Endometrial microvascular endothelial cells (primary cell): Measurements from ENCODE around the gene PAIP2B. TPM values are rescaled to one million over a fixed set of nuclear protein-coding genes. Genes with fewer than 3 reads are reported as not detected.
"Not testable (repeated sequence)": the region's sequence is repeated elsewhere in the genome, so short reads cannot be mapped to it uniquely, and the experiment has no call there.

Experiments
- in situ Hi-C: cut with HindIII; loops from 2 replicates; pipeline ENCODE4 v1.10.0; 2017; ENCODE audit warnings: low sequenced_read_pairs, low pct_unique_long_range_greater_than_20kb; ENCODE audit errors: inconsistent ontology term
- total RNA-seq: library from RNA; depleted of rRNA; stranded (reverse); fragments of >200 nt; gene quantifications from one replicate; pipeline ENCODE4 v1.2.3, GENCODE V29; 2015; ENCODE audit errors: inconsistent ontology term

The PAIP2B gene
- total RNA-seq, 1 donor from 2014 or later = 1.1 TPM

DNA sequence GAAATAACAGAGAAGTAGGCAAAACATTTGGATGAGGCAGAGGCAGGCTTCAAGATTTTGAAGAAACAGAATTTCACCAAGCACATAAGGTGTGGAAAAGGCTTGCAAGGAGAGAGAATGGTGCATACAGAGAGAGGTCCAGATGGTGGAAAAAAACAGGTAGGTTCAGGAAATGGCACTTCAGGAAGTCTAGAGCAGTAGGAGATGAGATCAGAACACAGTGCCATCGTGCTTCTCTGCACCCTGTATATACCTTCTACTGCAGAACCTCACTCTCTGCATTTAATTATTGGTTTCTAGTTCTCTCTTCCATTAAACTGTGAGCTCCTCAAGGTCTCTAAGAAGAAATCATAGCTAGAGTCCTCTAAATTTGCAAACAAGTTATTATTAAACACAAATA lies 2.4 kb downstream of the PAIP2B start:
- in situ Hi-C loops = no loop called here

DNA sequence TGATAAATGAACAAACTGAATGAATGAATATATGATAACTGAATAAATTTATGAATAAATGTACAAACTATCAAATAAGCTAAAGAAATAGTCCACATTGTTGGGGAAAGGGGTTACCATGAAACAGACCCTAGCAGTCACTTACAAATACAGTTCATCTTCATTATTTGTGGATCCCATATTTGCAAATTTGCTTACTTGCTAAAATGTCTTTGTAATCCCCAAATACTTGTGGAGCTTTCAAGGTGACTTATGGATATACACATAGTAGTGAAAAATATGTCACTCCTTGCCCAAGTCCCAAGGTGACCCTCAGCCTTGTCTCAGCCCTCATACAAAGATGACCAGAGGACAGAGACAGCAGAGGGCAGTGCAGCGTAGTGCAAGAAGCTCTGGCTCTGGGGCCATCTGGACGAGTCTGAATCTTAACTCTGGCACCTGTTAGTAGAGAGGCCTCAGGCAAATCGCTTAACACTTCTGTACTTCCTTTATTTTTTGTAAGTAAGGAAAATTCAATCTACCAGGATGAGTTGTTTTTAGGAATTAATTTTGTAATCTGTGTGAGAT lies 3.1 kb downstream of the PAIP2B start:
- in situ Hi-C loops = no loop called here

DNA sequence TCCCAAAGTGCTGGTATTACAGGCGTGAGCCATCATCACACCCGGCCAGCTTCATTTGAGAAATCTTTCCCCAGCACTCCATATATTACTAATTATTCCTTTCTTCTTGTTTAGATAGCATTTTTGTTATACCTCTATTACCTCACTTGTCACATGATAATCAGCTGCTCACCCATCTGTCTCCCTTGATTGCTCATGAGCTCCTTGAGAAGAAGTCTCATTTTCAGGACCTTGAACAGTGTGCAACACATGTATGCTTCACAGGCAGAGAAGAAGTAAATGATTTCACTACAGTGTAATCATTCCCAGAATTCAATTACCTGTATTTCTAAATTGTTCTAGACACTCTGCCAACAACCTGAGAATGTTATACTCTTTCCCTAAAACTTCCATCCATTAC lies 6.2 kb downstream of the PAIP2B start:
- in situ Hi-C loops = no loop called here

DNA sequence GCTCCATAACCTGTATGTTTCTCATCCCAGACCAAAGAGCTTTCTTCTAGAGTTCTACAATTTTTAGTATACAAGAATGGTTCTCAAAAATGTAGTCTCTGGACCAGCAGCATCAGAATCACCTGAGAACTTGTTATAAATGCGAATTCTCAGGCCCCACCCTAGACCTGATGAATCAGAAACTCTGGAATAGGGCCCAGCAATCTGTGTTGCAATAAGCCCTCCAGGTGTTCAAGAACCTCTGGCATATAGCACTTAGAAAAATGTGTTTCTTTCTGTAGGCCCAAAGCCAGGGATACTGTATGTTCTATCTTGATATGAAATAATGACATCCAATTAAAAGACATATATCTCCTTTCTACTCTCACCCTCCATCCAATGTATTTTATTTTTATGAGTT lies 10.4 kb downstream of the PAIP2B start:
- in situ Hi-C loops = no loop called here

DNA sequence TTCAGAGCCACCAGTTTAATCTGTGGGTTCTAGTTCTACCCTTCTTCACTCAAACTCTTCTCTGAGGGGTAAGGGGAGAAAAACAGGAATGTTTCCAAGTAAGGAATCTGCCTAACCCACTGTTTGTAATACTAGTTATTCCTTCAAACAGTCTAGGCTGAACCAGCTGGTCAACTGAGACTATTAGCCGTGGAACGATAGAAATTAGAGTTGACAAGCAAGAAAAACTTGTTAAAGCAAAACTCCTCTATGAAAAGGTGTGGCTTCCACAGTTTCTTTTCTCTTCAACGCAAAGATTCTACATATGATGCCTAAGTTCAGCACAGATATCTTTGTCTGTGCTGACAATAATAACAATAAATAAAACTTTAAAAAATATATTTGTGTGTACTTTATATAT lies 11.5 kb downstream of the PAIP2B start:
- in situ Hi-C loops = no loop called here

DNA sequence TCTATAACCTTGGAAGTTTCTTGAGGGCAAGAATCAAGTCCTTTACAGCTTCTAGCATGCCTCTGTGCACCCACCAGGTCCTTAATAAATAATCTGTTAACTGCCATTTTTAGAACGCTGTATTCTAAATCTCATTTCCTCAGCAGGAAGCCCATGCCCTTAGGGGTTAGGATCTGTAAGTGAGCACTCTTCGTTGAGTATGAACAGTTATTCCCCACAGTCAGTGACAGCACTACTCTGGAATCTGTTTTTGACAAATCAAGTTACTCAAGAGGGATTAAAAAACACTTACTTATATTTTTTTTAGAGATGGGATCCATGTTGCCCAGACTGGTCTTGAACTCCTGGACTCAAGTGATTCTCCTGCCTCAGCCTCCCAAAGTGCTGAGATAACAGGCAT lies 14.6 kb downstream of the PAIP2B start:
- in situ Hi-C loops = no loop called here

DNA sequence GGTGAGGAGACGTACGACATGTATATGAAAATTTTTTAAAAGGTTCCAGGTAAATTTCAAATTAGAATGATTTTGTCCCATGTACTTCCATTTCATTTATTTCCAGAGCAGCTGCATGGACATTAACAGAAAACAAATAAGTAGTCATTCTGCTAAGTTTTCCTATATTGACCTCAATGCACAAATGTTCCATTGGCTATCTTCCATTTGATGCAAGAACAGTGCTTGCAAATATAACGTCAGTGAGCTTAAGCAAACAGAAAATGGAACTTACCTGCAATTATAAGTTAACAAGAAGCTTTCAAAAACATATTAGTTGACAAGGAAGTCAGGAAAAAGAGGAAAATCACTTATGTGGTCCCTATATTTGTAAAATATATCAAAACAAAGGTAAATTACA lies 16.6 kb downstream of the PAIP2B start:
- in situ Hi-C loops = no loop called here

DNA sequence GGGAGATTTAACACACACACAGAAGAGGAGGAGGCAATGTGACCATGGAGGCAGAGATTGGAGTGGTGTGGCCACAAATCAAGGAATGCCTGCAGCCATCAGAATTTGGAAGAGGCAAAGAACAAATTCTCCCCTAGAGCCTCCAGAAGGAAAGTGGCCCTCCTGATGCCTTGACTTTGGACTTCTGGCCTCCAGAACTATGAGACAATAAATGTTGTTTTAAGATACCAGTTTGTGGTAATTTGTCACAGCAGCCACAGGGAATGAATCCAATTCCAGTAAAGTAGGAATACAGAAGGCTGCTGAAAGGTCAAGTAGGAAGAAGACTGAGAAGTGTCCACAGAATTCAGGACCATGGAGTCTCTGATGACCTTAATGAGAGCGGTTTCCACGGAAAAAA lies 18.1 kb downstream of the PAIP2B start:
- in situ Hi-C loops = no loop called here

DNA sequence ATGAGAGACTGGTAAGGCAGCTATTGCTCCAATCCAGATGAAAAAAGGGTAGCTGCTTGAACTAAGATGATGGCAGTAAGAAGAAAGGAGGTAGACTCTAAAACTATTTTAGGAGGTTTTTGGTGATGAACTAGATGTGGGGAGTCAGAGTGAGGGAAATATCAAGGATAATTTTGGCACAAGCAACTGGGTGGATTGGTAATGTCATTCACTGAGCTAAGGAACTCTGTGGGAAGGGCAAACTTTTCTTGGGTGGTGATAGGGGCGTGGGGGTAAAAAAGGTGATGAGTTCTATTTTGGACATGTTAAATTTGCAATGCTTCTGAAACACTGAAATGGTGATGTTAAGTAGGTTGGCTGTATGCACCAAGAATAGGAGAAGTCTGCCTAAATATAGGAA lies 19.3 kb downstream of the PAIP2B start:
- in situ Hi-C loops = no loop called here

DNA sequence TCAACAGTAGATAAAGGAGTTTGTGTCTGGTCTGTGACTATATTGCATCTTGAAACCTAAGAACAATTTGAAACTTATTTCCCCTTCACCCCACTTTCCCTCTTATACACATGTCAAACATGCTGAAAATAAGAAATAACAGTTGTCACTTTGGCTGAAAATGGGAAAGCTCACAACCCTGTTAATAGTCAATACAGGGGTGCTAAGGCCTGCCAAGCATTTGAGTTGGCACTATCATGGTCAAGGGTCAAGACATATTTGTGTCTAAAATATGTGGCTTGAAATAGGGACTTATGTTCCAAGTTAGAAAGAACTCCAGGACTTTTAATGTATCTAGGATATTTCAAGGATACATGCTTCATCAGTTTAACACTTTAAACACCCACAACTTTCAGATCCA lies 20.6 kb downstream of the PAIP2B start:
- in situ Hi-C loops = no loop called here

DNA sequence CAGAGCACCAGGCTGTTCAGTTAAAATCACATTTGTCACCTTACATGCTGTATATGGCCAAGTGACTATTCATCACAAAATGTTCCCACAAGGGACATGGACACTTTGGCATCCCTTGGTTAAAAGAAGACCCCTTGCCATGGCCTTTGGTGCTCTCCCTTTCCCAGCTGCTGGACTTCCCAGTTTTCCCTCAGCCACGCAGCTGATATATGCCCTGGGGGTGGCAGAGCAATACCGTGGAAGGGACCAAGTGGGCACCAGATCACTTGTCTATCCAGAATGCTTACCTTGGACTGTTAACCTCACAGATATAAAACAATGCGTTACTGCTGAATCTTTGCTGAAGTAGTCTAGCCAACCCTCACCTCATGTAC lies 35.3 kb downstream of the PAIP2B start:
- in situ Hi-C loops = no loop called here

DNA sequence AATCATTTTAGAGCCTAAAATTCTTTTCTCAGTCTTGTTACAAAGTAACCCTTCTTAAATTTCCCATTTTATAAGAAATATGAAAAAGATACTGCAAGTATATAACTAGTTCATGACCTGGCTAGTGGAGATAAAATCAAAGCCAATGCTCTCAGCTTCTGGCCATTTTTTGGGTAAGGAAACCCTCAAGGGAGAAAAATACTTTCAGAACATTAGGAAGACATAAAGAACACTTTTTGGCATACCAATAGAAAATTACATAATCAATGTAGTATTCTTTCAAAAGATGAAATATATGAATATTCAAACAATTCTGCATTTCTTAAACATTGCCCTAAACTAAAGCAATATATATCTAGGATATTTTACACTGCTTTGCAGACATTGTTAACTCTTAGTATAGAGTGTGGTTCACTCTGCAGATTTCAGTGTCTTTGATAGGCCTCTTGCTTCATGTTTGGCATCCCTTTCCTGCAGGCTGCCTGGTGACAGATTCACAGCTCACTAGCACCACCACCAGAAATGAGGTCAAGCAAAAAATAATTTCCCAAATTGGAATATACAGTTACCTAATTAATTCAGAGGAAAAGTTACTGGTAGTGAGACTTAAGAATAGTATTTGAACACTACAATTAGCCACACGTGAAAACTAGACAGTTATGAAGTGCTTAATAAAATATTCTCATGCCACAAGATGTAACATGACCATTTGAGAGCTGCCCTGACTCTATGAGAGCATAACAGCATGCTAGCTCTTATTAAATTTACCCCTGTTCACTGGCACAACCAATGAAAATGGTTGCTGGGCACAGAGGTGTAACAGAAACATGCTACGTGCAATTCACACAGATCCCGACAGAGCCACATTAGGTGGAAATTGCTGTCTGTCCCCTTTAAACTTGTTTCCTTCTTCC lies 36.0 kb downstream of the PAIP2B start:
- in situ Hi-C loops = no loop called here

DNA sequence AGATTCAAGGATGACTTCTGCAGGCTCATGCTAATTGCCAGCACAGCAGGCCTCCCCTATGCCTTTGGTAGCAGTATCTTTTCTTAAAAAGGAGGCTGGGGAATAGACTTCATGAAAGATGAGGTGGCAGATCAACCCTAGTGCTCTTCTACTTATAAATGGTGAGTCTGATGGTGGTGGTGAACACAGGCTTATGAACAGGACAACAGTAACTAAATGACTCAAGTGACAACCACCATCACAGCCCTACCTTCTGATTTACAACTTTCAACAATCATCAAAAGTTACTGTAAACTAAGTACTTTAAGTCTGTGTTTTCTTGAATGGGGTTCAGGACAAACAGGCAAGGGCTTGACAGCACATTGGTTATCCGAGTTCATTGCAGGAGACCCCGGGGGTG lies 39.3 kb downstream of the PAIP2B start:
- in situ Hi-C loops = no loop called here

DNA sequence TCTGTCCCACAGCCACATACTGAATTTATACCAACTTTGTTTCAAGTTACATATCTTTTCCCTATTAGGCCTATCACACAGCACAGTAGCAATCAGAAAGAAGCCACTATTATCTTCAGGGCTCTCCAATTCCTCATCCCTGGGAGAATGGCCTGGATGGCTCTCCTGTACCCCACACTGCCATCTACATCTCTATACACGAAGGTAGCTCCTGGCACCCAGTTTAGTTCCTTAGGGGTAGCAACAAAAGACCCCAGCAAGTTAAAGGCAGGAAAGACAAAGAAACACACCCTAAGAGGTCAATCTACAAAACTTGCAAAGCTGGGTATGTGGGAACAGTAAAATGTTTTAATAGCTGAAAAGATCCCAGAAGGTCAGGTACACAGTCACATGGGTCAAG lies 39.9 kb downstream of the PAIP2B start:
- in situ Hi-C loops = no loop called here

DNA sequence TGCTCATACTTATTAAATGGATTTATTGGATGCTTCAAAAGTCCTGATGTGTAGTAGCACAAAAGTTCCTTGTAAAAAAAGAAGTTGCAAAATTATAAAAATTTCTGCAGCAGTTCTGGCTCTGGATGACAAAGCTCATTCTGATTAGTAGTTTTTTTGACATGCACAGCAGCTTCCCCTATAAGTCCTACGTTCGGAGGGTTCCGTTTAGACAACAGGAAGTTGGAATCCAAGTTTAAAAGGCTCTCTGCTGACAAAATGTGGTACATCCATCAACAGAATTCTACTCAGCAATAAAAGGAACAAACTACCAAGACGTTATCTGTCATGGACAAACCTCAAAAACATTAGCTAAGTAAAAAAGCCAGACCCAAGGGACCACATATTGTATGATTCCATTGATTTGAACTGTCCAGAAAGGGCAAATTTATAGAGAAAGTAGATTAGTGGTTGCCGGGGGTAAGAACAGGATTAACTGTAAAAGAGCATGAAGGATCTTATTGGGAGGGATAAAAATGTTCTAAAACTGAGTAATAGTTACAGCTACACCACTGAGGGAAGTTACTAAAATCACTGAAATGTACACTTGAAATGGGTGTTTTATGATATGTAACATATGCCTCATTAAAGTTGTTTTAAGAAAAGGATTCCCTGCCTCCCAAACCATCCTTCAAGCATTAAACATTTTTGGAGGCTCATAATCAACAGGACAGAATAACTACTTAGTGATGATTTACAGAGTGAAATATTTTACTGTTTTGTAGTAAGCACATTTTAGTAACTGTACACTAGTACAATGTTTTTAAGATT lies 43.4 kb downstream of the PAIP2B start:
- in situ Hi-C loops = not testable (repeated sequence)

DNA sequence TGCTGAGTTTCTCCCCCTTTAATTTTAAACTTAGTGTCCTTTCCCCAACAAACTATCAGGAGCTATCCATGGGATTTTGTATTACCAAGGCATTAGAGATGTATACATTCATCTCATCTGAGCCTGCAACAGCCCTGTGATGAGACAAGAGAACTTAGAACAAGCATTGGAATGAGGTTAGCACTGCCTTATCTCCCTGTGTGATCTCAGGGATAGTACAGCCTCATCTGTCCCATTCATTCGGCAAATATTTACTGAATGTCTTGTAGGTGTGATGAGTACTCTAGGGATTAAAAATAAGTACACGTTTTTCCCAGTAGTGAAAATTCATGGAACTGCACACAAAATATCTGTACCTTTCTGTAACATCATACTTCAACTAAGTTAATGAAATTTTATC lies 45.6 kb downstream of the PAIP2B start:
- in situ Hi-C loops = no loop called here

DNA sequence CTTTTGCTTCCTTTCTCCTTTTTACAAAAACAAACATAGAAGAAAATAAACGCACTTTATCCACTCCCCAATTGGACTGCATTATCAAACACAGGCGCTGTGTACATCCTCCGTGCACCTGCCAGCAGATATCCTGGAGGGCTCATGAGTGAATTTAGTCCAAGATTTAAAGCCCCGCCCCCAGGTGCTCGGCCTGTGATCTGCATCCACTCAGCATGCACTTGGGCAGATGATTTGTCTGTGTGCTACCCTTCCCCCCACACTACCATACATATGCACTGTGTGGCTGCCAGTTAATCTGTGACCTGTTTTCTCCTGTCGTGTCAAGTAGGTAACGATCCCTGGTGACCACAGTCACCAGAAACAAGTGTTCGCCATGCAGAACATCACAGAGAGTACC lies 48.1 kb downstream of the PAIP2B start:
- in situ Hi-C loops = not testable (repeated sequence)

DNA sequence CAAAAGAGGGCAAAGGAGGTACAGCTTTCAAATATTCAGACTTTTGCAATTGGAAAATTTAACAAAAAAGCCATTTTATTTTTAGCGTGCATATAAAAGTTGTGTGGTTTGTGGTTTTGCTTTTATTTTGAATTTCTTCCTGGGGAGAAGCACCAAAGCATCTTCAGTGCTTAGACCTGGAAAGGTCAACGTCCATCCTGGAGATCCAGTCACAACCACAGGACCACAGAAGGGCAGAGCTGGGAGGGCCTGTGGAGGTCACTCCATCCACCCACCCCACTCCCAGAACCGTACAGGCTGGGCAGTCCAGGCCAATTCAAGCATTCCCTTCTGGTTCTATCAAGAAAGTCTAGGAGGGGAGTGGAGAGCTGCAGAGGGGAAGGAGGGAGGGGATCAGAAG lies 52.7 kb downstream of the PAIP2B start:
- in situ Hi-C loops = no loop called here

DNA sequence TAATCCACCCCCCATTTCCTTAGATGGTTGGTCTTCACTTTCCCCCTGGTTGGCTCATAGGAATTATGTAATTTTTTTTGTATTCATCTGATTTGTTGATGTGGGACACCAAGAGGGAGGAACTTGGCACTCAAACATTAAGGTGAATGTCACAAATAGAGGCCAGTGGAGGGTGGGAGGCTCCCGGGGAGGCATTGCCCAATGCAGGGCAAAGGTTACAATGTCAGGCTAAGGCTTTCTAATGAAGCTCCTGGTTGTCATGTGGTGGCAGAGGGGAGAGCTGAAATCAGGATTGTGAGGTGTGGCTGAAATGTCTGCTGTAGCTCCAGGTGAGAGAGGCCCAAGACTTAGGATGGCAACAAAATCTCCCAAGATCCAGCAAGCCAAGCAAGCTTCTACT lies 53.8 kb downstream of the PAIP2B start:
- in situ Hi-C loops = no loop called here

DNA sequence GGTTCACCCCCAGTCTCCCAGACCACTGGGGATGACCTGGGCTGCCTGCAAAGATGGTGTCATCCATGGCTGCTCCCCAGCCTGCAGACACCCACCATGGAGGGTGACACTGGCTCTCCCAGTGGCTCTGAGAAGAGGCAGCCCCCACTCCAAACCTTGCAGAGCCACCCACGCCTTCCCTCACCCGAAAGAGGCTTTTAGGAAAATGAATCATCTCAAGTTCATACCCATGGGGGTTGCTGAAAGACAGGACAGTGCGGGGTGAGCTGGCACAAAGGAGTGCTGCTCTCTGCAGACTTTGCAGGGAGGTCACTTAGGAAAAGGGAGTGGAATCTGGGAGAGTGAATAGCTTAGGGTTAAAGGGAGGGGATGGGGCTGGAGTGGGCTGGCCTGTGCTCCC lies 60.1 kb downstream of the PAIP2B start:
- in situ Hi-C loops = no loop called here
